GM12864 (cell line): ENCODE results near the gene TNFAIP8L3.

ENCODE experiments used
- DNase-seq: peaks from one replicate; pipeline ENCODE4 v3.0.0-alpha.2; 2011; ENCODE audit warnings: low read depth
- H3K4me3 ChIP-seq: 2 replicates; pipeline ENCODE4 v1.5.1; 2011; ENCODE audit warnings: mild to moderate bottlenecking, low read depth, low read length, control low read depth
- CTCF ChIP-seq: IDR thresholded peaks from 2 replicates; pipeline ENCODE4 v1.5.1; 2011; ENCODE audit warnings: low read depth, mild to moderate bottlenecking, moderate library complexity, low read length, control low read depth, inconsistent platforms; ENCODE audit errors: missing control alignments

Gene TNFAIP8L3

DNA sequence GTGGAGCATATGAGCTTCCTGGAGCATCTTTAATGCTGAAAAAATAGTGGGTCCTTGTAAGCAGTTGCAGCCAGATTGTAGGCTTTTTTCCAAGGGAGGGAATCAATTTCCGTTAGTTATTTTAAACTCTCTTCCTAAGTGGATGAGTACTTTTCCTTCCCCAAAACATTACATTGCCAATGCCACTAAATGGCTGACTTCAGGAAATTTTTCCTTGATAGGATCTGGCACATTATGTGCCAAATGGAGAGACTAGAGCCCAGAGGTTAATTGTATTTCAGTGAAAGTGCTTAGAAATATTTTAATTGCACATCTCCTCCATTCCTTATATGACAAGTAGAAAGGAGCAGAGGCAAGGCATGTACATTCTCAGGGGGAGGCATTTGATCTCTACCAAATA is 83.5 kb downstream of the TNFAIP8L3 start:
- no peak for DNase-seq
- TF ChIP-seq CTCF: no peak

GRCh38 chr15:51007131-51007666 is 87.5 kb downstream of the TNFAIP8L3 start:
- no peak overlapping the region for H3K4me3 ChIP-seq
- TF ChIP-seq CTCF: no peak
- no peak for DNase-seq

More for the DNA sequence above, 83.5 kb downstream of the TNFAIP8L3 start:
- H3K4me3 ChIP-seq: no peak overlapping the region
